Neutrophil (primary cell): ENCODE data around the gene TECTA.

Experiments used
- H3K27ac ChIP-seq: fragments of 200-600 bp; sonication (generic); 2 replicates; pipeline ENCODE4 v1.5.1; 2016; ENCODE audit warnings: mild to moderate bottlenecking, moderate library complexity
- H3K27me3 ChIP-seq: fragments of 200-600 bp; sonication (generic); 2 replicates; pipeline ENCODE4 v1.6.0; 2016; ENCODE audit warnings: mild to moderate bottlenecking
- H3K36me3 ChIP-seq: fragments of 200-600 bp; sonication (generic); 2 replicates; pipeline ENCODE4 v1.5.1; 2017
- H3K4me1 ChIP-seq, 2 experiments: fragments of 200-600 bp in 1 of 2; sonication (generic) in 1 of 2; 1 replicate in 1 of 2; 2 replicates in 1 of 2; pipeline versions ENCODE4 v1.5.1 to v1.6.1; 2013 to 2016; ENCODE audit warnings: low read depth in 1 of 2, low read length in 1 of 2, mild to moderate bottlenecking in 1 of 2, moderate library complexity in 1 of 2; ENCODE audit not compliant: control insufficient read depth in 1 of 2, insufficient read depth in 1 of 2
- H3K4me3 ChIP-seq, 2 experiments: fragments of 200-600 bp in 1 of 2; sonication (generic) in 1 of 2; 1 replicate in 1 of 2; 2 replicates in 1 of 2; pipeline ENCODE4 v1.5.1; 2013 to 2016; ENCODE audit warnings: low read depth in 1 of 2, low read length in 1 of 2, mild to moderate bottlenecking in 1 of 2, moderate library complexity in 1 of 2
- H3K9me3 ChIP-seq: fragments of 200-600 bp; sonication (generic); 2 replicates; pipeline ENCODE4 v1.5.1; 2016
- TF ChIP-seq, protein P1 (sequence below): fragments of 200-600 bp; sonication (generic); IDR thresholded peaks from 2 replicates; pipeline ENCODE4 v1.5.1; 2016; ENCODE audit warnings: antibody characterized with exemption

The TECTA gene

GRCh38 chr11:121149116-121149515, 48.1 kb downstream of the TECTA start:
- Histone ChIP-seq H3K4me1 (no peaks in the 10 kb centered on the region), H3K36me3 (no peaks in the 10 kb centered on the region), H3K4me3 (no peak overlapping the region), H3K27ac (no peak overlapping the region), H3K27me3 (no peaks in the 10 kb centered on the region), H3K9me3 (no peaks in the 10 kb centered on the region)
- TF ChIP-seq, protein P1, sequence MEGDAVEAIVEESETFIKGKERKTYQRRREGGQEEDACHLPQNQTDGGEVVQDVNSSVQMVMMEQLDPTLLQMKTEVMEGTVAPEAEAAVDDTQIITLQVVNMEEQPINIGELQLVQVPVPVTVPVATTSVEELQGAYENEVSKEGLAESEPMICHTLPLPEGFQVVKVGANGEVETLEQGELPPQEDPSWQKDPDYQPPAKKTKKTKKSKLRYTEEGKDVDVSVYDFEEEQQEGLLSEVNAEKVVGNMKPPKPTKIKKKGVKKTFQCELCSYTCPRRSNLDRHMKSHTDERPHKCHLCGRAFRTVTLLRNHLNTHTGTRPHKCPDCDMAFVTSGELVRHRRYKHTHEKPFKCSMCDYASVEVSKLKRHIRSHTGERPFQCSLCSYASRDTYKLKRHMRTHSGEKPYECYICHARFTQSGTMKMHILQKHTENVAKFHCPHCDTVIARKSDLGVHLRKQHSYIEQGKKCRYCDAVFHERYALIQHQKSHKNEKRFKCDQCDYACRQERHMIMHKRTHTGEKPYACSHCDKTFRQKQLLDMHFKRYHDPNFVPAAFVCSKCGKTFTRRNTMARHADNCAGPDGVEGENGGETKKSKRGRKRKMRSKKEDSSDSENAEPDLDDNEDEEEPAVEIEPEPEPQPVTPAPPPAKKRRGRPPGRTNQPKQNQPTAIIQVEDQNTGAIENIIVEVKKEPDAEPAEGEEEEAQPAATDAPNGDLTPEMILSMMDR, result no peak

DNA sequence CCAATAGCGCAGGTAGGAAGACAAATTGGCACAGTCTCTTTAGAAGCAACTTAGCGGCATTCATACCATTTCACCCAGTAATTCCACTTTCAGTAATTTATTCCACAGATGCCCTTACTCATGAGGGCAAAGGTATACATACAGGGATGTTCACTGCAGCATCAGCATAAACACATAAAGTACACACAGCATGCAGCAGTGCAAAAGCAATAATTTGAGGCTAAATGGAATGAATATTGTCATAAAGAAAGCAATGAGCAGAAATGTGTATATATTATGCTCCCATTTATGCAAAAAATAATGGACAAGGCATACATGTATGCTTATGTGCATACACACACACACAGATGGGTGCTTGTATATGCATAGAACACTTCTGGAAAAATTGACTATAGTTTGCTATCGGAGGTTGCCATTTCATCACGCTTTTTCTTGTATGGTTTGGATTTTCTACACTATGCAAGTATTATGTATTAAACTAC, 50.2 kb downstream of the TECTA start:
- Histone ChIP-seq H3K9me3 (no peaks in the 10 kb centered on the region), H3K27ac (no peak overlapping the region), H3K36me3 (no peaks in the 10 kb centered on the region), H3K27me3 (peaks cover 6% of the 10 kb centered on the region), H3K4me3 (no peak overlapping the region), H3K4me1 (no peaks in the 10 kb centered on the region)
- TF ChIP-seq, protein P1, result no peak

GRCh38 chr11:121152764-121153163, 51.7 kb downstream of the TECTA start:
- H3K36me3 ChIP-seq, result no peaks in the 10 kb centered on the region
- no peak overlapping the region for H3K4me3 ChIP-seq
- H3K27ac ChIP-seq, result no peak overlapping the region
- no peaks in the 10 kb centered on the region for H3K9me3 ChIP-seq
- TF ChIP-seq, protein P1, result no peak
- no peaks in the 10 kb centered on the region for H3K4me1 ChIP-seq
- H3K27me3 ChIP-seq, result peaks cover 19% of the 10 kb centered on the region

DNA sequence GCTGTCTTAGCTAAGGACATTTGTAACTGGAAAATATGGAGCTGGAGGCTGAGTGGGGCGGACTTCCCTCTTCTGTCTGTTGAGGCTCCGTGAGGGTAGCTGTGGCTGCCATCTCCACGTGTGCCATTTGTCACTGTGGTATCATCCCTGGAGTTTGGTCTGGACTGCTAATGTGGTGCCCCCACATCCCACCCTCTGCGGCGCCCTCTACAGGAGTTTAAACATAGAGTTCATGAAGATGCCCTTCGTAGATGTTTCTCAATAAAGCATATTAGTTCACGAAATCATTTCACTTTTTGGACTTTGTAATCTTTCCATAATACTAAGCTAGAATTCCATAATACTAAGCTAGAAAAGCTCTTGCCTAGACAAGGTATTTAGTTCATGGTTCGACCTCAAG, 52.4 kb downstream of the TECTA start:
- peaks cover 26% of the 10 kb centered on the region for H3K27me3 ChIP-seq
- no peaks in the 10 kb centered on the region for H3K4me1 ChIP-seq
- TF ChIP-seq, protein P1, result no peak
- no peak overlapping the region for H3K27ac ChIP-seq
- no peak overlapping the region for H3K4me3 ChIP-seq
- H3K36me3 ChIP-seq, result no peaks in the 10 kb centered on the region
- no peaks in the 10 kb centered on the region for H3K9me3 ChIP-seq

DNA sequence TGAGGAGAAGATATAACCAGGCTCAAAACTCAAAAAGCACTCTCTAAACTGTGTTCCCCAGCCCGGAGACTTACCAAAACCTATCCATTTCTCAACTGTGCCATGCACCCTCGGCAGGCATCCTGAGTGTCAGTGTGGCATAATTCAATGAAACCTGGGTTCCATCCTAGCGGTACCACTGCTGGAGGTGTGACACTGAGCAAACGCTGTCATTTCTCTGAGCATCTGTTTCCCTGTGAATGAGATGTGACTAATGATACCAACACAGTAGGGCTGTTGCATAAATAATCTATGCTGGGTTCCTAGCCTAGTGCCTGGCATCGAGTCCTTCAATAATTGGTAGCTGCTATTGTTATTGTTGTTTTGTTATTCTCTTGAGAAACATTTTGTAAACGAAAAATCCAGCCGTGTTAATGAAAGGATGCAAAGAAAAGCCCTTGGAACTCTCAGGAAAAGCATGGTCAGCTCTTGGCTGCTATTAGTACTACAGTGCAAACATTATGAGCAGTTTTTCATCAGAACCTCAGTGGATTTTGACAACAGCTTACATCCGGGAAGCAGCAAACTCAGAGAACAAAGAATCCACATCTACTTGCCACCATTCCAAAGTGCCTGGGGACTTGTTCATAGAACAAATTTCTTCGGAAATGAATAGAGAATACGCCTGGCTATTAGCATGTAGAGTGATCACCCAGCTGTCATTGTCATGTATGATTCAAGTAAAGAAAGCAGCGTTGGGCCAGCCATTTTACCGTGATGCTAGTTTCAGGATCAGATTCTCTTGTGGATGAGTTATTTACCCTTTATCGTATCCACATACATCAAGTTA, 53.7 kb downstream of the TECTA start:
- H3K27me3 ChIP-seq, result peaks cover 30% of the 10 kb centered on the region
- no peaks in the 10 kb centered on the region for H3K9me3 ChIP-seq
- no peaks in the 10 kb centered on the region for H3K36me3 ChIP-seq
- H3K4me1 ChIP-seq, result no peaks in the 10 kb centered on the region
- no peak overlapping the region for H3K4me3 ChIP-seq
- no peak overlapping the region for H3K27ac ChIP-seq
- TF ChIP-seq, protein P1, result no peak
